ENCODE measurements around the gene TEAD4. TPM values are rescaled to one million over a fixed set of nuclear protein-coding genes. Genes with fewer than 3 reads are reported as not detected.

The TEAD4 gene
- total and polyA plus RNA-seq, 4 donors, result 0.79 to 3.8 (median 2.8) TPM

DNA sequence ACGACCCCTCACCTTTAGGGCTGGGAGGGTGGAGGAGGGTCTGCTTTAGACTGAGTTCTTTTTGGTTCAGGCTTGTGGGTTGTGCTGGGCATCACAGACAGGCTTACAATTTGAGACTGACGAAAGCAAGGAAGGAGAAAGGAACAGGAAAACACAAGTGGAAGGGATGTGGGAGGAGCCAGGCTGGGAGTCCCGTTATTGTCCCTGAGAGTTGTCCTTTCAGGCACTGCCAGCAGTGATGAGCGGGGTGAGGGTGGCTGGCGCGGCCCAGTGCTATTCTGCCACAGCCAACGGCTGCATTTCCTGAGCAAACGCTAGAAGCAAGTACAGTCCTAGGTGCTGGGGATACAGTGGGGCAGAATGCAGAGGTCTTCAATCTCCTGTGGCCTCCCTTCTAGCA lies 88.8 kb downstream of the TEAD4 start:
- H3K36me3 ChIP-seq (ENCODE audit: control insufficient read depth in 4 of 4, insufficient read depth in 3 of 4, low read depth in 1 of 4, low read length in 3 of 4), result no peaks in the 10 kb centered on the region
- no peak overlapping the region for H3K27ac ChIP-seq (ENCODE audit: low read depth in 1 of 2, low read length in 2 of 2)
- 52% methylated on average over 8 of the region's 8 CpGs for WGBS
- H3K4me1 ChIP-seq (ENCODE audit: control insufficient read depth in 4 of 4, insufficient read depth in 4 of 4, low read length in 3 of 4), result no peaks in the 10 kb centered on the region
- no peak for DNase-seq (ENCODE audit: low spot score)
- no peak overlapping the region for H3K9ac ChIP-seq (ENCODE audit: low read depth in 1 of 2, low read length in 2 of 2)
- no peak overlapping the region for H3K4me3 ChIP-seq (ENCODE audit: low read depth in 1 of 3, low read length in 3 of 3)
- no peaks in the 10 kb centered on the region for H3K27me3 ChIP-seq (ENCODE audit: control insufficient read depth in 4 of 4, insufficient read depth in 4 of 4, low read length in 3 of 4)
- no peaks in the 10 kb centered on the region for H3K9me3 ChIP-seq (ENCODE audit: control insufficient read depth in 4 of 4, low read length in 3 of 4)
- TF ChIP-seq HNF4G (IDR thresholded peaks at IDR 0.05) (no peak), RXRA (IDR thresholded peaks at IDR 0.05) (no peak), HNF4A (conservative IDR thresholded peaks at IDR 0.05) (no peak), EGR1 (IDR thresholded peaks at IDR 0.05; ENCODE audit: low read depth in 2 of 2) (no peak), FOXA1 (IDR thresholded peaks at IDR 0.05) (no peak), RAD21 (IDR thresholded peaks at IDR 0.05) (no peak), TAF1 (conservative IDR thresholded peaks at IDR 0.05) (no peak), SP1 (IDR thresholded peaks at IDR 0.05) (no peak), NR2F2 (IDR thresholded peaks at IDR 0.05) (no peak), YY1 (IDR thresholded peaks at IDR 0.05) (no peak), FOXA2 (IDR thresholded peaks at IDR 0.05) (no peak), JUND (IDR thresholded peaks at IDR 0.05) (no peak)
- TF ChIP-seq, protein P1, sequence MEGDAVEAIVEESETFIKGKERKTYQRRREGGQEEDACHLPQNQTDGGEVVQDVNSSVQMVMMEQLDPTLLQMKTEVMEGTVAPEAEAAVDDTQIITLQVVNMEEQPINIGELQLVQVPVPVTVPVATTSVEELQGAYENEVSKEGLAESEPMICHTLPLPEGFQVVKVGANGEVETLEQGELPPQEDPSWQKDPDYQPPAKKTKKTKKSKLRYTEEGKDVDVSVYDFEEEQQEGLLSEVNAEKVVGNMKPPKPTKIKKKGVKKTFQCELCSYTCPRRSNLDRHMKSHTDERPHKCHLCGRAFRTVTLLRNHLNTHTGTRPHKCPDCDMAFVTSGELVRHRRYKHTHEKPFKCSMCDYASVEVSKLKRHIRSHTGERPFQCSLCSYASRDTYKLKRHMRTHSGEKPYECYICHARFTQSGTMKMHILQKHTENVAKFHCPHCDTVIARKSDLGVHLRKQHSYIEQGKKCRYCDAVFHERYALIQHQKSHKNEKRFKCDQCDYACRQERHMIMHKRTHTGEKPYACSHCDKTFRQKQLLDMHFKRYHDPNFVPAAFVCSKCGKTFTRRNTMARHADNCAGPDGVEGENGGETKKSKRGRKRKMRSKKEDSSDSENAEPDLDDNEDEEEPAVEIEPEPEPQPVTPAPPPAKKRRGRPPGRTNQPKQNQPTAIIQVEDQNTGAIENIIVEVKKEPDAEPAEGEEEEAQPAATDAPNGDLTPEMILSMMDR (IDR thresholded peaks at IDR 0.05; ENCODE audit: low read depth, low read length, missing input control), result no peak
- TF ChIP-seq, protein P2, sequence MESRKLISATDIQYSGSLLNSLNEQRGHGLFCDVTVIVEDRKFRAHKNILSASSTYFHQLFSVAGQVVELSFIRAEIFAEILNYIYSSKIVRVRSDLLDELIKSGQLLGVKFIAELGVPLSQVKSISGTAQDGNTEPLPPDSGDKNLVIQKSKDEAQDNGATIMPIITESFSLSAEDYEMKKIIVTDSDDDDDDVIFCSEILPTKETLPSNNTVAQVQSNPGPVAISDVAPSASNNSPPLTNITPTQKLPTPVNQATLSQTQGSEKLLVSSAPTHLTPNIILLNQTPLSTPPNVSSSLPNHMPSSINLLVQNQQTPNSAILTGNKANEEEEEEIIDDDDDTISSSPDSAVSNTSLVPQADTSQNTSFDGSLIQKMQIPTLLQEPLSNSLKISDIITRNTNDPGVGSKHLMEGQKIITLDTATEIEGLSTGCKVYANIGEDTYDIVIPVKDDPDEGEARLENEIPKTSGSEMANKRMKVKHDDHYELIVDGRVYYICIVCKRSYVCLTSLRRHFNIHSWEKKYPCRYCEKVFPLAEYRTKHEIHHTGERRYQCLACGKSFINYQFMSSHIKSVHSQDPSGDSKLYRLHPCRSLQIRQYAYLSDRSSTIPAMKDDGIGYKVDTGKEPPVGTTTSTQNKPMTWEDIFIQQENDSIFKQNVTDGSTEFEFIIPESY (IDR thresholded peaks at IDR 0.05), result no peak
- TF ChIP-seq, protein P3, sequence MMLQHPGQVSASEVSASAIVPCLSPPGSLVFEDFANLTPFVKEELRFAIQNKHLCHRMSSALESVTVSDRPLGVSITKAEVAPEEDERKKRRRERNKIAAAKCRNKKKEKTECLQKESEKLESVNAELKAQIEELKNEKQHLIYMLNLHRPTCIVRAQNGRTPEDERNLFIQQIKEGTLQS (IDR thresholded peaks at IDR 0.05), result no peak
- TF ChIP-seq, protein P4, sequence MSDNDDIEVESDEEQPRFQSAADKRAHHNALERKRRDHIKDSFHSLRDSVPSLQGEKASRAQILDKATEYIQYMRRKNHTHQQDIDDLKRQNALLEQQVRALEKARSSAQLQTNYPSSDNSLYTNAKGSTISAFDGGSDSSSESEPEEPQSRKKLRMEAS (IDR thresholded peaks at IDR 0.05), result no peak

DNA sequence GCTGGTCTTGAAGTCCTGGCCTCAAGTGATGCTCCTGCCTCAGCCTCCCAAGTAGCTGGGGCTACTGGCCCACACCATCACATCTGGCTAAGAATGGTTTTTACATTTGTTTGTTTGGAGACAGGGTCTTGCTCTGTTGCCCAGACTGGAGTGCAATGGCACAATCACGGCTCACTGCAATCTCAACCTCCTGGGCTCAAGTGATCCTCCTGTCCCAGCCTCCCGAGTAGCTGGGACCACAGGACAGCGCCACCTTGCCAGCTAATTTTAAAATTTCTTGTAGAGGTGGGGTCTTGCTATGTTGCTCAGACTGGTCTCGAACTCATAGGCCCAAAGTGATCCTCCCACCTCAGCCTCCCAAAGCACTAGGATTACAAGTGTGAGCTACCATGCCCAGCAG lies 89.3 kb downstream of the TEAD4 start:
- Histone ChIP-seq H3K9ac (ENCODE audit: low read depth in 1 of 2, low read length in 2 of 2) (no peak overlapping the region), H3K27ac (ENCODE audit: low read depth in 1 of 2, low read length in 2 of 2) (no peak overlapping the region), H3K4me1 (ENCODE audit: control insufficient read depth in 4 of 4, insufficient read depth in 4 of 4, low read length in 3 of 4) (no peaks in the 10 kb centered on the region), H3K4me3 (ENCODE audit: low read depth in 1 of 3, low read length in 3 of 3) (no peak overlapping the region), H3K9me3 (ENCODE audit: control insufficient read depth in 4 of 4, low read length in 3 of 4) (no peaks in the 10 kb centered on the region), H3K36me3 (ENCODE audit: control insufficient read depth in 4 of 4, insufficient read depth in 3 of 4, low read depth in 1 of 4, low read length in 3 of 4) (no peaks in the 10 kb centered on the region), H3K27me3 (ENCODE audit: control insufficient read depth in 4 of 4, insufficient read depth in 4 of 4, low read length in 3 of 4) (no peaks in the 10 kb centered on the region)
- 98% methylated on average over 4 of the region's 4 CpGs for WGBS
- TF ChIP-seq FOXA2 (IDR thresholded peaks at IDR 0.05), result no peak
- TF ChIP-seq HNF4A (conservative IDR thresholded peaks at IDR 0.05), result no peak
- no peak for TF ChIP-seq HNF4G (IDR thresholded peaks at IDR 0.05)
- TF ChIP-seq, protein P1 (IDR thresholded peaks at IDR 0.05; ENCODE audit: low read depth, low read length, missing input control), result no peak
- TF ChIP-seq, protein P5, sequence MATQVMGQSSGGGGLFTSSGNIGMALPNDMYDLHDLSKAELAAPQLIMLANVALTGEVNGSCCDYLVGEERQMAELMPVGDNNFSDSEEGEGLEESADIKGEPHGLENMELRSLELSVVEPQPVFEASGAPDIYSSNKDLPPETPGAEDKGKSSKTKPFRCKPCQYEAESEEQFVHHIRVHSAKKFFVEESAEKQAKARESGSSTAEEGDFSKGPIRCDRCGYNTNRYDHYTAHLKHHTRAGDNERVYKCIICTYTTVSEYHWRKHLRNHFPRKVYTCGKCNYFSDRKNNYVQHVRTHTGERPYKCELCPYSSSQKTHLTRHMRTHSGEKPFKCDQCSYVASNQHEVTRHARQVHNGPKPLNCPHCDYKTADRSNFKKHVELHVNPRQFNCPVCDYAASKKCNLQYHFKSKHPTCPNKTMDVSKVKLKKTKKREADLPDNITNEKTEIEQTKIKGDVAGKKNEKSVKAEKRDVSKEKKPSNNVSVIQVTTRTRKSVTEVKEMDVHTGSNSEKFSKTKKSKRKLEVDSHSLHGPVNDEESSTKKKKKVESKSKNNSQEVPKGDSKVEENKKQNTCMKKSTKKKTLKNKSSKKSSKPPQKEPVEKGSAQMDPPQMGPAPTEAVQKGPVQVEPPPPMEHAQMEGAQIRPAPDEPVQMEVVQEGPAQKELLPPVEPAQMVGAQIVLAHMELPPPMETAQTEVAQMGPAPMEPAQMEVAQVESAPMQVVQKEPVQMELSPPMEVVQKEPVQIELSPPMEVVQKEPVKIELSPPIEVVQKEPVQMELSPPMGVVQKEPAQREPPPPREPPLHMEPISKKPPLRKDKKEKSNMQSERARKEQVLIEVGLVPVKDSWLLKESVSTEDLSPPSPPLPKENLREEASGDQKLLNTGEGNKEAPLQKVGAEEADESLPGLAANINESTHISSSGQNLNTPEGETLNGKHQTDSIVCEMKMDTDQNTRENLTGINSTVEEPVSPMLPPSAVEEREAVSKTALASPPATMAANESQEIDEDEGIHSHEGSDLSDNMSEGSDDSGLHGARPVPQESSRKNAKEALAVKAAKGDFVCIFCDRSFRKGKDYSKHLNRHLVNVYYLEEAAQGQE (IDR thresholded peaks at IDR 0.05), result no peak
- TF ChIP-seq YY1 (IDR thresholded peaks at IDR 0.05), result no peak
- TF ChIP-seq GABPA (IDR thresholded peaks at IDR 0.05 in 1 of 2, conservative IDR thresholded peaks at IDR 0.05 in 1 of 2), result no peak
- TF ChIP-seq, protein P4 (IDR thresholded peaks at IDR 0.05), result no peak
- TF ChIP-seq EGR1 (IDR thresholded peaks at IDR 0.05; ENCODE audit: low read depth in 2 of 2), result no peak
- TF ChIP-seq, protein P3 (IDR thresholded peaks at IDR 0.05), result no peak
- no peak for TF ChIP-seq FOXA1 (IDR thresholded peaks at IDR 0.05)
- TF ChIP-seq RAD21 (IDR thresholded peaks at IDR 0.05), result no peak
- no peak for TF ChIP-seq RXRA (IDR thresholded peaks at IDR 0.05)
- TF ChIP-seq, protein P2 (IDR thresholded peaks at IDR 0.05), result no peak
- no peak for TF ChIP-seq NR2F2 (IDR thresholded peaks at IDR 0.05)
- DNase-seq (ENCODE audit: low spot score), result no peak

Measured in liver (tissue), 9 donors.